Upper lobe of left lung (tissue), 4 donors: ENCODE measurements around the gene PTPRD.

Source experiments
- CTCF ChIP-seq, 6 experiments: fragments of 450-650 bp in 4 of 6; fragments of 200-600 bp in 2 of 6; sonication (generic) in 2 of 6; IDR thresholded peaks; one replicate each; pipeline ENCODE4 v1.5.1; 2016 to 2019; ENCODE audit warnings: antibody characterized with exemption in 6 of 6
- EP300 ChIP-seq, 4 donors: sonication (generic); formaldehyde crosslinking; IDR thresholded peaks; one replicate each; pipeline ENCODE4 v1.5.1; 2017; ENCODE audit warnings: antibody characterized with exemption in 4 of 4, control low read depth in 2 of 4
- POLR2A ChIP-seq, 4 donors: fragments of 450-650 bp; IDR thresholded peaks; one replicate each; pipeline ENCODE4 v1.5.1; 2016 to 2017; ENCODE audit warnings: antibody characterized with exemption in 4 of 4, mild to moderate bottlenecking in 2 of 4

GRCh38 chr9:8863886-8864544, 1748.8 kb downstream of the PTPRD start:
- TF ChIP-seq CTCF (IDR thresholded peaks at IDR 0.05) = no peak
- no peak for TF ChIP-seq EP300 (IDR thresholded peaks at IDR 0.05)
- no peak for TF ChIP-seq POLR2A (IDR thresholded peaks at IDR 0.05)
